ENCODE results near the gene ST6GALNAC5. TPM values are rescaled to one million over a fixed set of nuclear protein-coding genes. Genes with fewer than 3 reads are reported as not detected.

ST6GALNAC5 gene
- total and polyA plus RNA-seq, 2 donors (not counting 3 experiments of a cell fraction or from before 2014, with no cell fraction given) = not detected

DNA sequence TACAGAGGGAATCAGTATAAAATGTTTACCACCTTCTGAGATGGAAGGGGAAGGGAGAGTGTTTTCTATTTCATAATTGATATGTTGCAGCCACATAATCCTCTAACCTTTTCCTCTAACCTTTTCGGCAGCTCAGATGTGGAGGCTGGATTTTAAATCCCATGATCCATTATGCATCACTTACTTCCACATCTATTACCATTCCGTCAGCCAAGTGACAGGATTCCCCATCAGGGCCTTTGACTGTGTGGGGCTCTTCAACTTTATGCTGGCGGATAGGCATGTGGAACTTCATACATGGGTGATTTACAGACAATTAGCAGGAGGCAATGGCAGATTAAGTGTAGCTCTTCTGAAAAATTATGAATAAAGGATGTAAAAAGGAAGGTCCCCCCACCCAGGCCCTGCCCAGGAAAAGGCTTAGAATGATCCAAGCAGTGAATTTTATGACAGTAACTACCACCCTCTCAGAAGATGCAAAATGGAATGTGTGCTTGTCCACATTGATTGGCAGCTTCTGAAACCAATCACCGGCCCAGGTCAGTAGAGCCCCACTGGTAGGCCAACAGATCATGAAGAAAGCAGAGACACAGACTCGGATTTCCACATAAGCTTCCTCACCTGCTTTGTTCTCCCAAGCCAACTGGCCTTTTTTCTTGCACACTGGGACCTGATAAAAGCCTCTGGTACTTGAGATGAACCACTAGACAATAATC is 147.0 kb downstream of the ST6GALNAC5 start:
- H3K36me3 ChIP-seq (ENCODE audit: control insufficient read depth in 2 of 2, extremely low read depth in 1 of 2, insufficient read depth in 2 of 2, low read length in 2 of 2) = no peaks in the 10 kb centered on the region
- intact Hi-C loops (cut with micrococcal nuclease) (no loop called here), dilution Hi-C loops (cut with MboI; ENCODE audit: extremely low pct_ligation_motif_present, low sequenced_read_pairs) (no loop called here)
- ChIA-PET POLR2A (no interaction called here), CTCF (no interaction called here)
- no peaks in the 10 kb centered on the region for H3K9me1 ChIP-seq (replicated peaks; ENCODE audit: control insufficient read depth, extremely low read depth, insufficient read depth, low read length)
- no peak for FAIRE-seq
- no peaks in the 10 kb centered on the region for H3K4me1 ChIP-seq (ENCODE audit: control insufficient read depth, extremely low read depth, insufficient read depth, low read length)
- H4K20me1 ChIP-seq (replicated peaks; ENCODE audit: control insufficient read depth, extremely low read depth, insufficient read depth, low read length) = no peaks in the 10 kb centered on the region
- no peaks in the 10 kb centered on the region for H3K9me3 ChIP-seq (replicated peaks; ENCODE audit: control insufficient read depth, insufficient read depth, low read length)
- no peak overlapping the region for H2AFZ ChIP-seq (ENCODE audit: low read depth, low read length)
- no peak overlapping the region for H3K4me3 ChIP-seq (replicated peaks in 1 of 3; ENCODE audit: insufficient read depth in 1 of 3, low read depth in 1 of 3, low read length in 3 of 3)
- no peak overlapping the region for H3K27ac ChIP-seq (ENCODE audit: insufficient read depth, low read depth, low read length)
- DNase-seq (ENCODE audit: low read depth, low spot score) = no peak
- BruUV-seq (replicated peaks) = no TSS peak
- no peak overlapping the region for H3K9ac ChIP-seq (replicated peaks; ENCODE audit: extremely low read depth, insufficient read depth, low read length)
- no peak for TF ChIP-seq EZH2 (IDR thresholded peaks at IDR 0.05; ENCODE audit: borderline replicate concordance, low read depth, low read length, severe bottlenecking)
- no peak for TF ChIP-seq FOS (IDR thresholded peaks at IDR 0.05; ENCODE audit: borderline replicate concordance, insufficient read depth, low read length)
- TF ChIP-seq POLR2A (IDR thresholded peaks at IDR 0.05; ENCODE audit: low read depth, low read length) = no peak
- no peak for TF ChIP-seq POLR2AphosphoS5 (IDR thresholded peaks at IDR 0.05; ENCODE audit: insufficient read depth, low read depth, low read length)
- TF ChIP-seq, protein P1, sequence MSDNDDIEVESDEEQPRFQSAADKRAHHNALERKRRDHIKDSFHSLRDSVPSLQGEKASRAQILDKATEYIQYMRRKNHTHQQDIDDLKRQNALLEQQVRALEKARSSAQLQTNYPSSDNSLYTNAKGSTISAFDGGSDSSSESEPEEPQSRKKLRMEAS (IDR thresholded peaks at IDR 0.05; ENCODE audit: insufficient read depth, insufficient read length) = no peak
- no peak overlapping the region for H3K4me2 ChIP-seq (ENCODE audit: insufficient read depth, low read length)
- H3K27me3 ChIP-seq (ENCODE audit: control insufficient read depth in 2 of 2, insufficient read depth in 2 of 2, low read length in 2 of 2) = no peaks in the 10 kb centered on the region
- H3K79me2 ChIP-seq (ENCODE audit: control insufficient read depth, insufficient read depth, low read length) = no peaks in the 10 kb centered on the region

DNA sequence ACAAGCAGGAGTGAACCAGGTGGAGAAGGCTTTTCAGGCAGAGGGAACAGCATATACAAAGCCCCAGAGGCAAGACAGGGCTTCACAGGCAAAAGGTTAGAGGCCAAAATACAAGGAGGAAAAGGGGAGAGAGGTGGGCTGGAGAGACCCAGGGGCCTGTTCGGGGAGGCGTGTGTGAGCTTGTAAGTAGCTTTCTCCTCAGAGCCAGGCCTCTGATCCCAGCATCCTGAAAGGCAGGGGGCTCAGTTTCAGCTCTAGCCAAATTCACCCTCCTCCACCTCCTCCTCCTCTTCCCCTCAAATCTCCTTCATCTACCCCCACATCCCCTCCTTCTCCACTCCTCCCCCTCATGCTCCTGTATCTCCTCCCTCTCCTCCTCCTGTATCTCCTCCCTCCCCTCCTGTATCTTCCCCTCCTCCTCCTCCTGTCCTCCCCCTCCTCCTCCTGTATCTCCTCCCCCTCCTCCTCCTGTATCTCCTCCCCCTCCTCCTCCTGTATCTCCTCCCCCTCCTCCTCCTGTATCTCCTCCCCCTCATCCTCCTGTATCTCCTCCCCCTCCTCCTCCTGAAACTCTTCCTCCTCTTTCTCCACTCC is 148.6 kb downstream of the ST6GALNAC5 start:
- H3K9me3 ChIP-seq (replicated peaks; ENCODE audit: control insufficient read depth, insufficient read depth, low read length) = no peaks in the 10 kb centered on the region
- H3K9me1 ChIP-seq (replicated peaks; ENCODE audit: control insufficient read depth, extremely low read depth, insufficient read depth, low read length) = no peaks in the 10 kb centered on the region
- no peak overlapping the region for H3K27ac ChIP-seq (ENCODE audit: insufficient read depth, low read depth, low read length)
- ChIA-PET POLR2A (no interaction called here), CTCF (no interaction called here)
- intact Hi-C loops (cut with micrococcal nuclease) (no loop called here), dilution Hi-C loops (cut with MboI; ENCODE audit: extremely low pct_ligation_motif_present, low sequenced_read_pairs) (no loop called here)
- no peak for DNase-seq (ENCODE audit: low read depth, low spot score)
- no peak overlapping the region for H3K4me2 ChIP-seq (ENCODE audit: insufficient read depth, low read length)
- H3K36me3 ChIP-seq (ENCODE audit: control insufficient read depth in 2 of 2, extremely low read depth in 1 of 2, insufficient read depth in 2 of 2, low read length in 2 of 2) = no peaks in the 10 kb centered on the region
- no peak overlapping the region for H3K4me3 ChIP-seq (replicated peaks in 1 of 3; ENCODE audit: insufficient read depth in 1 of 3, low read depth in 1 of 3, low read length in 3 of 3)
- H2AFZ ChIP-seq (ENCODE audit: low read depth, low read length) = no peak overlapping the region
- no peak overlapping the region for H3K9ac ChIP-seq (replicated peaks; ENCODE audit: extremely low read depth, insufficient read depth, low read length)
- no peaks in the 10 kb centered on the region for H4K20me1 ChIP-seq (replicated peaks; ENCODE audit: control insufficient read depth, extremely low read depth, insufficient read depth, low read length)
- no TSS peak for BruUV-seq (replicated peaks)
- H3K4me1 ChIP-seq (ENCODE audit: control insufficient read depth, extremely low read depth, insufficient read depth, low read length) = no peaks in the 10 kb centered on the region
- no peaks in the 10 kb centered on the region for H3K27me3 ChIP-seq (ENCODE audit: control insufficient read depth in 2 of 2, insufficient read depth in 2 of 2, low read length in 2 of 2)
- H3K79me2 ChIP-seq (ENCODE audit: control insufficient read depth, insufficient read depth, low read length) = no peaks in the 10 kb centered on the region
- TF ChIP-seq POLR2A (IDR thresholded peaks at IDR 0.05; ENCODE audit: low read depth, low read length) (no peak), MYC (IDR thresholded peaks at IDR 0.05; ENCODE audit: low read depth, low read length) (no peak), GATA2 (IDR thresholded peaks at IDR 0.05; ENCODE audit: insufficient read depth, insufficient read length, low read depth, low read length) (no peak), JUN (IDR thresholded peaks at IDR 0.05; ENCODE audit: borderline replicate concordance, insufficient read depth, insufficient read length, low read depth) (no peak), EZH2 (IDR thresholded peaks at IDR 0.05; ENCODE audit: borderline replicate concordance, low read depth, low read length, severe bottlenecking) (no peak), FOS (IDR thresholded peaks at IDR 0.05; ENCODE audit: borderline replicate concordance, insufficient read depth, low read length) (no peak), POLR2AphosphoS5 (IDR thresholded peaks at IDR 0.05; ENCODE audit: insufficient read depth, low read depth, low read length) (no peak)
- TF ChIP-seq, protein P1 (IDR thresholded peaks at IDR 0.05; ENCODE audit: insufficient read depth, insufficient read length) = no peak
- TF ChIP-seq, protein P2, sequence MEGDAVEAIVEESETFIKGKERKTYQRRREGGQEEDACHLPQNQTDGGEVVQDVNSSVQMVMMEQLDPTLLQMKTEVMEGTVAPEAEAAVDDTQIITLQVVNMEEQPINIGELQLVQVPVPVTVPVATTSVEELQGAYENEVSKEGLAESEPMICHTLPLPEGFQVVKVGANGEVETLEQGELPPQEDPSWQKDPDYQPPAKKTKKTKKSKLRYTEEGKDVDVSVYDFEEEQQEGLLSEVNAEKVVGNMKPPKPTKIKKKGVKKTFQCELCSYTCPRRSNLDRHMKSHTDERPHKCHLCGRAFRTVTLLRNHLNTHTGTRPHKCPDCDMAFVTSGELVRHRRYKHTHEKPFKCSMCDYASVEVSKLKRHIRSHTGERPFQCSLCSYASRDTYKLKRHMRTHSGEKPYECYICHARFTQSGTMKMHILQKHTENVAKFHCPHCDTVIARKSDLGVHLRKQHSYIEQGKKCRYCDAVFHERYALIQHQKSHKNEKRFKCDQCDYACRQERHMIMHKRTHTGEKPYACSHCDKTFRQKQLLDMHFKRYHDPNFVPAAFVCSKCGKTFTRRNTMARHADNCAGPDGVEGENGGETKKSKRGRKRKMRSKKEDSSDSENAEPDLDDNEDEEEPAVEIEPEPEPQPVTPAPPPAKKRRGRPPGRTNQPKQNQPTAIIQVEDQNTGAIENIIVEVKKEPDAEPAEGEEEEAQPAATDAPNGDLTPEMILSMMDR (IDR thresholded peaks at IDR 0.05; ENCODE audit: extremely low read depth in 1 of 2, insufficient read depth in 1 of 2, low read depth in 1 of 2, low read length in 2 of 2) = no peak
- no peak for FAIRE-seq

All from endothelial cell of umbilical vein (primary cell).